HUES48 (cell line): ENCODE measurements around the gene GPRASP1.

Experiments
- H3K27ac ChIP-seq: one replicate; pipeline ENCODE4 v1.7.0; 2013; ENCODE audit warnings: low read depth, low read length, inconsistent platforms
- H3K27me3 ChIP-seq: 2 replicates; pipeline ENCODE4 v1.6.1; 2013; ENCODE audit warnings: mild to moderate bottlenecking, low read length; ENCODE audit not compliant: control insufficient read depth, insufficient read depth
- H3K36me3 ChIP-seq: 2 replicates; pipeline ENCODE4 v1.6.1; 2013; ENCODE audit warnings: low read length; ENCODE audit not compliant: control insufficient read depth, insufficient read depth
- H3K4me1 ChIP-seq: 2 replicates; pipeline ENCODE4 v1.6.1; 2013; ENCODE audit warnings: mild to moderate bottlenecking, low read length; ENCODE audit not compliant: control insufficient read depth, insufficient read depth
- H3K4me3 ChIP-seq: 2 replicates; pipeline ENCODE4 v1.5.1; 2013; ENCODE audit warnings: mild to moderate bottlenecking, low read depth, low read length
- H3K9ac ChIP-seq: 2 replicates; pipeline ENCODE4 v1.6.1; 2013; ENCODE audit warnings: mild to moderate bottlenecking, low read depth, low read length, moderate library complexity
- H3K9me3 ChIP-seq: 2 replicates; pipeline ENCODE4 v1.6.1; 2013; ENCODE audit warnings: low read length; ENCODE audit not compliant: control insufficient read depth, insufficient read depth

The GPRASP1 gene, protein sequence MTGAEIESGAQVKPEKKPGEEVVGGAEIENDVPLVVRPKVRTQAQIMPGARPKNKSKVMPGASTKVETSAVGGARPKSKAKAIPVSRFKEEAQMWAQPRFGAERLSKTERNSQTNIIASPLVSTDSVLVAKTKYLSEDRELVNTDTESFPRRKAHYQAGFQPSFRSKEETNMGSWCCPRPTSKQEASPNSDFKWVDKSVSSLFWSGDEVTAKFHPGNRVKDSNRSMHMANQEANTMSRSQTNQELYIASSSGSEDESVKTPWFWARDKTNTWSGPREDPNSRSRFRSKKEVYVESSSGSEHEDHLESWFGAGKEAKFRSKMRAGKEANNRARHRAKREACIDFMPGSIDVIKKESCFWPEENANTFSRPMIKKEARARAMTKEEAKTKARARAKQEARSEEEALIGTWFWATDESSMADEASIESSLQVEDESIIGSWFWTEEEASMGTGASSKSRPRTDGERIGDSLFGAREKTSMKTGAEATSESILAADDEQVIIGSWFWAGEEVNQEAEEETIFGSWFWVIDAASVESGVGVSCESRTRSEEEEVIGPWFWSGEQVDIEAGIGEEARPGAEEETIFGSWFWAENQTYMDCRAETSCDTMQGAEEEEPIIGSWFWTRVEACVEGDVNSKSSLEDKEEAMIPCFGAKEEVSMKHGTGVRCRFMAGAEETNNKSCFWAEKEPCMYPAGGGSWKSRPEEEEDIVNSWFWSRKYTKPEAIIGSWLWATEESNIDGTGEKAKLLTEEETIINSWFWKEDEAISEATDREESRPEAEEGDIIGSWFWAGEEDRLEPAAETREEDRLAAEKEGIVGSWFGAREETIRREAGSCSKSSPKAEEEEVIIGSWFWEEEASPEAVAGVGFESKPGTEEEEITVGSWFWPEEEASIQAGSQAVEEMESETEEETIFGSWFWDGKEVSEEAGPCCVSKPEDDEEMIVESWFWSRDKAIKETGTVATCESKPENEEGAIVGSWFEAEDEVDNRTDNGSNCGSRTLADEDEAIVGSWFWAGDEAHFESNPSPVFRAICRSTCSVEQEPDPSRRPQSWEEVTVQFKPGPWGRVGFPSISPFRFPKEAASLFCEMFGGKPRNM (N-terminal part only)

DNA sequence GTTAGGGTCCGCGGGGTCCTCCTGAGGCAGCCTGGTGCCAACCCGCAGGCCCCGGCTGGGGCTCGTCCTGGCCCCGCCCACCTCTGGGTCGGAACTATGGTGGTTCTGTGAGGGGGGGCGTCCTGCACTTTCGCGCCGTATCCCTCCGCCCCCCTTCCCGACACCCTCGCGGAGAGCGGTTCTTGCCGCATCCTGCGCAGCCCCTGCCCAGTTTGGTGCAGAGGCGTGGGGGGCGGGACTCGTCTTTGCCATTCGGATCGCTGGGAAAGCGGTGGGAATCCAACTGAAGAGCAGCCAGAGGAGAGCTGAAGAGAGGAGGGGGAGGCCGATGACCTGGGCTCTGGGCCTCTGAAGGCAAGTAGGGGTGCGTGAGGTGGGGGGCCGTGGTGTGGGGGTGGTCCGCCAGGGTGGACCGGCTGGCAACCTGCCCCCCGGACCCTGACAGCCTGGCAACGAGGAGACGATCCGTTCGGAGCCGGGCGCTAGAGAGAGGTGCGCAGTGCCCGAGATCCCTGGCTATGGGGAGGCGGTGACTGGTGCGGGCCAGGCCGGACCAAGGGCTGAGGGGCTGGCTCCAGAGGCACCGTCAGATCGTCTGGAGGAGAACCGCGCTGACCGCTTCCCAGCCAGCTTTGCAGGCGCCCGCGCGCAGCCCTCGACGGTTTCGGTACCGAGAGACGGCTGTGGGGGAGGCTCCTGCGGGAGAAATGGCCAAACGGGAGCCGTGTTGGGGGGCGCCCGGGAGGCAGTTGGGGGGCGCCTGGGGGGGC, at the start of gene GPRASP1:
Gene GPRASP1 (plus strand): TSS at position 242 of the 770 bp plus-strand sequence. CDS start 2,431 bp downstream, outside the sequence.
- Histone ChIP-seq H3K9me3 (peaks cover 2% of the 10 kb centered on the region; the same call in 1 of the 2 replicates), H3K27me3 (peaks cover 13% of the 10 kb centered on the region; the same call in 1 of the 2 replicates), H3K27ac (no peak within 1 kb of the TSS), H3K36me3 (no peaks in the 10 kb centered on the region), H3K4me3 (peak within 1 kb of the TSS; percentile 62), H3K4me1 (no peaks in the 10 kb centered on the region), H3K9ac (no peak within 1 kb of the TSS)

DNA sequence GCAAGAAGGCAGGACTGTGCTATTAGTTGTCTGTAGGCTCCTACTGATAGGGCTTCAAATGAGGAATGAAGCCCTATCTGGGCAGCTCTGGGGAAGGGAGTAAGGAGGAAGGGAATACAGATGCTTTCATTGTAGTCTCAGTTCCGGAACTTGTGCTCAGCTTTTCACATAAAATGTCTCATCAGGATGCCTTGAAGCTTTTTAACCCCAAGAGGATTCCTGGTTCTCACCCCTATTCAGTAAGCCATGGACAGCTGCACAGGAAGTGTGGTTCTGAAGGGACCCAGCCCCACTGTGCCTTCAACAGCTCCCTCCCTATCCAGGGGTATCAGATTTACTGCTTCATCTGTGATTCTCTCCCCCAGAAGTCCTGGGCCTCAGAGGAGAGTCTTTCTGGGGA, 47.0 kb upstream of the GPRASP1 start:
- H3K36me3 ChIP-seq = peaks cover 21% of the 10 kb centered on the region
- no peak overlapping the region for H3K9ac ChIP-seq
- H3K27me3 ChIP-seq = no peaks in the 10 kb centered on the region
- no peak overlapping the region for H3K4me3 ChIP-seq
- no peaks in the 10 kb centered on the region for H3K4me1 ChIP-seq
- H3K9me3 ChIP-seq = peaks cover 30% of the 10 kb centered on the region
- peak overlapping the region; percentile 1 for H3K27ac ChIP-seq

DNA sequence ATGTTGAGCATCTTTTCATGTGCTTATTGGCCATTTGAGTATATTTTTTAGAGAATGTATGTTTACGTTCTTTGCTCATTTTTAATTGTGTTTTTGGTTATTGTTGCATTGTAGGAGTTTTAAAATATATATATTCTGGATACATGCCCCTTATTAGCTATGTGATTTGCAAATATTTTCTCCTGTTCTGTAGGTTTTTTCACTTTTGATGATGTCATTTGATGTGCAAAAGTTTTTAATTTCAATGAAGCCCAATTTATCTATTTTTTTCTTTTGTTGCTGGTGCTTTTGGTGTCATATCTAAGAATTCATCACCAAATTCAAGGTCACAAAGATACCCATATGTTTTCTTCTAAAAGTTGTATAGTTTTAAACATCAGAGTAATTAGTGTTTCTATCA, 45.2 kb upstream of the GPRASP1 start:
- no peak overlapping the region for H3K9ac ChIP-seq
- no peak overlapping the region for H3K27ac ChIP-seq
- no peak overlapping the region for H3K4me3 ChIP-seq
- H3K4me1 ChIP-seq = no peaks in the 10 kb centered on the region
- H3K36me3 ChIP-seq = peaks cover 20% of the 10 kb centered on the region
- peaks cover 38% of the 10 kb centered on the region for H3K9me3 ChIP-seq
- no peaks in the 10 kb centered on the region for H3K27me3 ChIP-seq

DNA sequence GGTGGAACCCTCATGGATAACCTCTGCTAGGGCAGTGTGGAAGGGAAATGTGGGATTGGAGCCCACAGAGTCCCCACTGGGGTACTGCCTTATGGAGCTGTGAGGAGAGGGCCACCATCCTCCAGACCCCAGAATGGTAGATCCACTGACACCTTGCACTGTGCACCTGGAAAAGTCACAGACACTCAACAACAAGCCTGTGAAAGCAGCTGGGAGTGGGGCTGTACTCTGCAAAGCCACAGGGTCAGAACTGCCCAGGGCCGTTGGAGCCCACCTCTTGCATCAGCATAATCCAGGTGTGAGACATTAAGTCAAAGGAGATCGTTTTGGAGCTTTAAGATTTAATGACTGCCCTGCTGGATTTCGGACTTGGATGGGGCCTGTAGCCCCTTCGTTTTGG, 40.4 kb upstream of the GPRASP1 start:
- Histone ChIP-seq H3K36me3 (0 out of 2 replicates have a peak, but pooled peaks cover 2% of the 10 kb centered on the region), H3K4me3 (no peak overlapping the region), H3K9me3 (peaks cover 37% of the 10 kb centered on the region), H3K4me1 (no peaks in the 10 kb centered on the region), H3K9ac (no peak overlapping the region), H3K27ac (no peak overlapping the region), H3K27me3 (no peaks in the 10 kb centered on the region)

DNA sequence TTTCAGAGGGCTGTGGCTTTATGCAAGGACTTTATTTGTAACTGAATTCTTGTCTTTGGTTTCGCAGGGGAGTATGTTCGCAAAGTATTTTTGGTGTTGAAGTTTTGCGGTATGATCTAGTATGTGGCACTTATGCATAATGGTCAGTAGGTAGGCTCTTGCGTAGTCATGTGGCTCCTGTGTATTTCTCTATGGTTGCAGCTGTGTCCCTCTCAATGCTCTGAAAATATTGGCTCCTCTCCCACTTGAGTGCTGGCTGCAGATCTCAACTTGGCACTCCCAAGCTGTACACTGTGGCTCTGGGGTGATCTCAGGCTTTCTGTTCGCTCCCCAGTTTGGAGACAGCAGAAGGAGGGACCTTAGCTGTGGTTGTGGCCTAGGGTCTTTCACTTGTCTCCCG, 27.2 kb upstream of the GPRASP1 start:
- H3K36me3 ChIP-seq = no peaks in the 10 kb centered on the region
- H3K4me3 ChIP-seq = no peak overlapping the region
- H3K27me3 ChIP-seq = no peaks in the 10 kb centered on the region
- H3K4me1 ChIP-seq = no peaks in the 10 kb centered on the region
- no peak overlapping the region for H3K27ac ChIP-seq
- H3K9me3 ChIP-seq = peaks cover 22% of the 10 kb centered on the region
- no peak overlapping the region for H3K9ac ChIP-seq

DNA sequence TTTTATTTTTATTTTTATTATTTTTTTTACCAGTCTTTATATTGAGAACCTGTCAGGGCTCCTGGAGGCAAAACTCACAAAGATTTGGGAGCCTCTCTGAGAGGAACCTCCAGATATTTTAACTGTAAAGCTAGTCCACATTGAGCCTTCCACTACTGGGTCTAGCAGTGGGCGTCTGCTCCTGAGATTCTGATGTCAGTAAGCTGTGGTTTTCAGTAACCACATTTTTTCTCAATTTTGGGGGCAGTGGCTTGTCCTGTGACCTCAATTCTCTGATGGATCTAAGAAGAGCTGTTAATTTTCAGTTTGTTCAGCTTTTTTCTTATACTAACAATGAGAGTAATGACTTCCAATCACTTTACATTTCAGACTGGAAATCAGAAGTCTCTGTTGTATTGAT, 23.6 kb upstream of the GPRASP1 start:
- Histone ChIP-seq H3K9ac (no peak overlapping the region), H3K27me3 (no peaks in the 10 kb centered on the region), H3K27ac (no peak overlapping the region), H3K4me1 (no peaks in the 10 kb centered on the region), H3K9me3 (peaks cover 18% of the 10 kb centered on the region), H3K4me3 (no peak overlapping the region), H3K36me3 (no peaks in the 10 kb centered on the region)

DNA sequence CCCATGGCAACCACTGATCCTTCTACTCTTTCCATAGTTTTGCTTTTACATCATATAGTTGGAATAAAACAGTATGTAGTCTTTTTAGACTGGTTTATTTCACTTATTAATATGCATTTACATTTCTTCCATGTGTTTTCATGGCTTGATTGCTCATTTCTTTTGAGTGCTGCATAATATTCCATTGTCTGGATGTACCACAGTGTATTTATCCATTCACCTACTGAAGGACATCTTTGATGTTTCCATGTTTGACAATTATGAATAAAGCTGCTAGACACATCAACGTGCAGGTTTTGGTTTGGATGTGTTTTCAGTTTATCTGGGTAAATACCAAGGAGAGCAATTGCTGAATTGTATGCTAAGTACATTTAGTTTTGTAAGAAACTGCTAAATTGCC, 13.7 kb upstream of the GPRASP1 start:
- no peaks in the 10 kb centered on the region for H3K36me3 ChIP-seq
- peaks cover 12% of the 10 kb centered on the region; the same call in 1 of the 2 replicates for H3K9me3 ChIP-seq
- H3K27me3 ChIP-seq = no peaks in the 10 kb centered on the region
- H3K4me1 ChIP-seq = no peaks in the 10 kb centered on the region
- H3K4me3 ChIP-seq = no peak overlapping the region
- no peak overlapping the region for H3K9ac ChIP-seq
- H3K27ac ChIP-seq = no peak overlapping the region

DNA sequence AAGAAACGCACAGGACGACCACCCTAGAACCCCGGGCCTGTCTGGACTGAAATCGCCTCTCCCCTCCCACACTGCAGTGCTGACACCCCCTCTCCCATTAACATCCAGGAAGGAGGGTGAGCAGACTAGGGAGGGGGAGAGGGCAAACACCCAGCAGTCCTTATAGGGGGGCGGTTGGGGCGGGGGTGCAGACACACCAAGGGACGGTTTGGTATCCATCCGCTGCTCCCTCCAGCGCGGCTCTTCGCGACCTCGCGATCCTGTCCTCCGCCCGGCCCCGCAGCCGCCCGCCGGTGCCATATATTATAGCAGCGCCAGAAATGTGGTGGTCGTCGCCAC, 411 bp upstream of the GPRASP1 start:
- H3K9ac ChIP-seq = no peak overlapping the region
- no peak overlapping the region for H3K27ac ChIP-seq
- H3K4me3 ChIP-seq = peak overlapping the region; percentile 62

DNA sequence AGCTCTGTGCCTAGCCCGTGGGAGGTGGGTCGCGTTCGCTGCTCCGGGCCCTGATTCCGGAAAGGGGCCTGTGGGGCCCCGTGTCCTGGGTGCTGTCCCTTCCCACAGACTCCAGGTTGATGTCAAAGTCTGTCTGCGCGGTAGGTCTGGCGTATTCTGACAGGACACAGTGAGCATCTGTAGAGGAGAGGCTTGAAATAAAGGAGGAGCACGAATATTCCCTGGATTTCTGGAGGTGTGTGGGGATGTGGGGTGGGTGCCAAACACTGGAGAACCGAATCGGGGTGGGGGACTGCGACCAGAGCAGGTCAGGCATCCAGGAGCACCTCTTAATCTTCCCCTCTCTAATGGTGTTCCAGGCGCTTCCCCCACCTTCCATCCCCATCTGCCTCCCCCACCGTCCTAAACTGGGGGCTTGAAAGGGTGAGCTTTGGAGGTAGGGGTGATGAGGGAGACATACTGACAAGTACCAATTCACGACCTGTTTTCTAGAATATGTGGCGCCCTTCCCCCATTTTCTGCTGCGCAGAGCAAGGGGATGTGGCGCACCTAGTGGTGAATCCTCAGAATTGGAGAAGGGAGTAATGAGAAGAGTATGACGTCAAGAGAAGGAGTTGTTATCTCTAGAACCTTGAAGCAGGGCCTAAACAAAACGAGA, 877 bp downstream of the GPRASP1 start:
- peaks cover 13% of the 10 kb centered on the region; the same call in 1 of the 2 replicates for H3K27me3 ChIP-seq
- H3K9ac ChIP-seq = no peak overlapping the region
- no peaks in the 10 kb centered on the region for H3K36me3 ChIP-seq
- H3K27ac ChIP-seq = no peak overlapping the region
- H3K4me1 ChIP-seq = no peaks in the 10 kb centered on the region
- peak overlapping the region; percentile 62 for H3K4me3 ChIP-seq
- peaks cover 2% of the 10 kb centered on the region for H3K9me3 ChIP-seq

More for the DNA sequence above, 411 bp upstream of the GPRASP1 start:
- Histone ChIP-seq H3K27me3 (peaks cover 13% of the 10 kb centered on the region; the same call in 1 of the 2 replicates), H3K4me1 (no peaks in the 10 kb centered on the region), H3K9me3 (peaks cover 2% of the 10 kb centered on the region; the same call in 1 of the 2 replicates), H3K36me3 (no peaks in the 10 kb centered on the region)

DNA sequence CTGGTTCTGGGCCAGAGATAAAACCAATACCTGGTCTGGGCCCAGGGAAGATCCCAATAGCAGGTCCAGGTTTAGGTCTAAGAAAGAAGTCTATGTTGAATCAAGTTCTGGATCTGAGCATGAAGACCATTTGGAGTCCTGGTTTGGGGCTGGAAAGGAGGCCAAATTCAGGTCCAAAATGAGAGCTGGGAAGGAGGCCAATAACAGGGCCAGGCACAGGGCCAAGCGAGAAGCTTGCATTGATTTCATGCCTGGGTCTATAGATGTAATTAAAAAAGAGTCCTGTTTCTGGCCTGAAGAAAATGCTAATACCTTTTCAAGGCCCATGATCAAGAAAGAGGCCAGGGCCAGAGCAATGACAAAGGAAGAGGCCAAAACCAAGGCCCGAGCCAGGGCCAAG, 3.4 kb downstream of the GPRASP1 start:
- no peaks in the 10 kb centered on the region for H3K36me3 ChIP-seq
- no peaks in the 10 kb centered on the region for H3K4me1 ChIP-seq
- no peak overlapping the region for H3K27ac ChIP-seq
- no peak overlapping the region for H3K4me3 ChIP-seq
- H3K9ac ChIP-seq = no peak overlapping the region
- H3K9me3 ChIP-seq = no peaks in the 10 kb centered on the region; the same call in none of the 2 replicates
- H3K27me3 ChIP-seq = peaks cover 13% of the 10 kb centered on the region; the same call in 1 of the 2 replicates
